ENCODE measurements around the gene ZNF574.

GRCh38 chr19:42086188-42086736 is 10.3 kb downstream of the ZNF574 start:
- no peak for TF ChIP-seq CTCF (conservative IDR thresholded peaks at IDR 0.05)
- no peak for TF ChIP-seq ZFX (IDR thresholded peaks at IDR 0.05)

Measured in C4-2B (cell line).